ENCODE data around the gene CEL. TPM values are rescaled to one million over a fixed set of nuclear protein-coding genes. Genes with fewer than 3 reads are reported as not detected.

The CEL gene
- total and polyA plus RNA-seq, 2 experiments from 2014 or later: 0.27 to 2.3 TPM

- H4K20me1 ChIP-seq (replicated peaks; ENCODE audit: insufficient read depth): no peaks in the 10 kb centered on the region
- Mint-ChIP-seq H3K4me1 (peaks cover 3% of the 10 kb centered on the region), H3K27me3 (ENCODE audit: insufficient read depth, low read depth, poor library complexity) (peaks cover 3% of the 10 kb centered on the region), H3K27ac (no peak overlapping the region), H3K36me3 (ENCODE audit: low read depth) (peaks cover 5% of the 10 kb centered on the region; the same call in 2 of the 3 replicates), H3K4me3 (no peak overlapping the region), H3K9me3 (no peaks in the 10 kb centered on the region)
- H3K27me3 ChIP-seq (ENCODE audit: insufficient read depth): no peaks in the 10 kb centered on the region
- no peaks in the 10 kb centered on the region for H3K79me2 ChIP-seq (replicated peaks; ENCODE audit: insufficient read depth)
- H3K9me2 ChIP-seq (ENCODE audit: insufficient read depth): no peaks in the 10 kb centered on the region
- no peak overlapping the region for H3K27ac ChIP-seq (ENCODE audit: low read depth)
- TF ChIP-seq POLR2AphosphoS5 (IDR thresholded peaks at IDR 0.05; ENCODE audit: low read depth) (no peak), ZNF114 (CRISPR knock-in tag; IDR thresholded peaks at IDR 0.05) (no peak), NANOG (IDR thresholded peaks at IDR 0.05; ENCODE audit: borderline replicate concordance) (no peak), EZH2phosphoT487 (IDR thresholded peaks at IDR 0.05; ENCODE audit: unreplicated experiment) (no peak), EZH2 (IDR thresholded peaks at IDR 0.05; ENCODE audit: low read depth, unreplicated experiment) (no peak), ZNF331 (CRISPR knock-in tag; IDR thresholded peaks at IDR 0.05; ENCODE audit: low read depth) (no peak), JUNB (IDR thresholded peaks at IDR 0.05; ENCODE audit: unreplicated experiment) (no peak), REST (IDR thresholded peaks at IDR 0.05; ENCODE audit: unreplicated experiment) (no peak), ZNF462 (CRISPR knock-in tag; IDR thresholded peaks at IDR 0.05) (no peak), CREB1 (CRISPR knock-in tag; IDR thresholded peaks at IDR 0.05; ENCODE audit: low read depth) (no peak), STAT1 (IDR thresholded peaks at IDR 0.05; ENCODE audit: unreplicated experiment) (no peak), CTCF (conservative IDR thresholded peaks at IDR 0.05; ENCODE audit: low read depth in 2 of 2) (no peak), ETS1 (IDR thresholded peaks at IDR 0.05) (no peak)
- DNase-seq (ENCODE audit: low spot score) (no peak), ATAC-seq (no peak)
- H3K36me3 ChIP-seq (ENCODE audit: insufficient read depth): no peaks in the 10 kb centered on the region
- H3K4me3 ChIP-seq: no peak overlapping the region
- H3K4me2 ChIP-seq: no peak overlapping the region
- H3F3A ChIP-seq (replicated peaks; ENCODE audit: low read depth): no peaks in the 10 kb centered on the region
- 0 out of 2 replicates have a peak, but pooled peaks cover 1% of the 10 kb centered on the region for H3K4me1 ChIP-seq (ENCODE audit: insufficient read depth)
- H2AFZ ChIP-seq: no peak overlapping the region
Measured at GRCh38 chr9:133066181-133066983, 4.6 kb downstream of the CEL start.
